Cardiac muscle cell (in vitro differentiated cells and primary cell): ENCODE measurements around the gene FSTL4. TPM values are rescaled to one million over a fixed set of nuclear protein-coding genes. Genes with fewer than 3 reads are reported as not detected.
"Not testable (repeated sequence)": the region's sequence is repeated elsewhere in the genome, so short reads cannot be mapped to it uniquely, and the experiment has no call there.

Experiments
- DNase-seq, 2 donors: peaks; one replicate each; pipeline versions ENCODE4 v3.0.0 to v3.0.0-alpha.2; 2010 to 2017; ENCODE audit warnings: low read depth in 1 of 2, low spot score in 1 of 2
- H3K27ac ChIP-seq: fragments of 200-600 bp; sonication (generic); 2 replicates; pipeline ENCODE4 v1.5.1; 2016
- H3K27me3 ChIP-seq: fragments of 200-600 bp; sonication (generic); 2 replicates; pipeline ENCODE4 v1.6.0; 2016; ENCODE audit warnings: control low read depth
- H3K36me3 ChIP-seq: fragments of 200-600 bp; sonication (generic); 2 replicates; pipeline ENCODE4 v1.5.1; 2016; ENCODE audit warnings: control low read depth
- H3K4me1 ChIP-seq: fragments of 200-600 bp; sonication (generic); 2 replicates; pipeline ENCODE4 v1.8.1; 2017; ENCODE audit warnings: low read depth, mild to moderate bottlenecking, mixed run types
- H3K4me3 ChIP-seq: fragments of 200-600 bp; sonication (generic); 2 replicates; pipeline ENCODE4 v1.5.1; 2016; ENCODE audit warnings: mild to moderate bottlenecking
- H3K9me3 ChIP-seq: fragments of 200-600 bp; sonication (generic); 2 replicates; pipeline ENCODE4 v1.5.1; 2017; ENCODE audit warnings: low read depth, mild to moderate bottlenecking, control low read depth
- CTCF ChIP-seq: IDR thresholded peaks from 2 replicates; pipeline ENCODE4 v1.5.1; 2012; ENCODE audit warnings: low read depth, mild to moderate bottlenecking, low read length
- polyA plus RNA-seq: library from polyadenylated mRNA; unstranded; fragments of >200 nt; fragmentation: Nextera tagmentation; extraction: Ambion mirVana; gene quantifications from 2 replicates; pipeline ENCODE4 v1.2.1, GENCODE V29; 2016
- total RNA-seq: library from RNA; depleted of rRNA; stranded (reverse); fragments of >200 nt; gene quantifications from 2 replicates; pipeline ENCODE4 v1.2.3, GENCODE V29; 2016

The FSTL4 gene
- total and polyA plus RNA-seq, 2 experiments from 2014 or later, result 0.06 TPM; not detected in 1

GRCh38 chr5:133192716-133193115 lies 419.6 kb downstream of the FSTL4 start:
- no peaks in the 10 kb centered on the region for H3K4me1 ChIP-seq
- no peaks in the 10 kb centered on the region for H3K9me3 ChIP-seq
- no peaks in the 10 kb centered on the region for H3K27me3 ChIP-seq
- no peak overlapping the region for H3K4me3 ChIP-seq
- no peak for TF ChIP-seq CTCF
- no peak overlapping the region for H3K27ac ChIP-seq
- DNase-seq, result no peak
- H3K36me3 ChIP-seq, result no peaks in the 10 kb centered on the region

- no peak for TF ChIP-seq CTCF
- Histone ChIP-seq H3K4me1 (no peaks in the 10 kb centered on the region), H3K27ac (no peak overlapping the region), H3K9me3 (no peaks in the 10 kb centered on the region), H3K27me3 (no peaks in the 10 kb centered on the region), H3K36me3 (no peaks in the 10 kb centered on the region), H3K4me3 (no peak overlapping the region)
- no peak for DNase-seq
Measured at GRCh38 chr5:133189881-133190280, 422.5 kb downstream of the FSTL4 start.

GRCh38 chr5:133179405-133179804 lies 432.9 kb downstream of the FSTL4 start:
- no peaks in the 10 kb centered on the region for H3K36me3 ChIP-seq
- no peak overlapping the region for H3K27ac ChIP-seq
- no peak for TF ChIP-seq CTCF
- no peaks in the 10 kb centered on the region for H3K4me1 ChIP-seq
- no peaks in the 10 kb centered on the region for H3K27me3 ChIP-seq
- no peak for DNase-seq
- H3K4me3 ChIP-seq, result no peak overlapping the region
- no peaks in the 10 kb centered on the region for H3K9me3 ChIP-seq

- H3K36me3 ChIP-seq, DNase-seq, H3K4me1 ChIP-seq, H3K9me3 ChIP-seq, H3K4me3 ChIP-seq, H3K27me3 ChIP-seq, H3K27ac ChIP-seq: not testable (repeated sequence)
Measured at GRCh38 chr5:133170756-133171387, 441.5 kb downstream of the FSTL4 start.

- H3K36me3 ChIP-seq, result no peaks in the 10 kb centered on the region
- no peak overlapping the region for H3K4me3 ChIP-seq
- no peak for DNase-seq
- H3K4me1 ChIP-seq, result no peaks in the 10 kb centered on the region
- peaks cover 4% of the 10 kb centered on the region for H3K27me3 ChIP-seq
- H3K9me3 ChIP-seq, result no peaks in the 10 kb centered on the region
- no peak overlapping the region for H3K27ac ChIP-seq
- TF ChIP-seq CTCF, result no peak
Measured at GRCh38 chr5:133164759-133165158, 447.6 kb downstream of the FSTL4 start.

GRCh38 chr5:133163839-133164238 lies 448.5 kb downstream of the FSTL4 start:
- Histone ChIP-seq H3K27ac (no peak overlapping the region), H3K4me1 (no peaks in the 10 kb centered on the region), H3K4me3 (no peak overlapping the region), H3K9me3 (no peaks in the 10 kb centered on the region), H3K27me3 (peaks cover 4% of the 10 kb centered on the region), H3K36me3 (no peaks in the 10 kb centered on the region)
- DNase-seq, result no peak
- no peak for TF ChIP-seq CTCF
